Spinal cord (tissue), 10 donors: ENCODE data around the gene LUZP1. TPM values are rescaled to one million over a fixed set of nuclear protein-coding genes. Genes with fewer than 3 reads are reported as not detected.

ENCODE experiments used
- DNase-seq, 6 donors: peaks; one replicate each; pipeline versions ENCODE4 v3.0.0 to v3.0.0-alpha.2; 2013 to 2015; ENCODE audit warnings: low spot score in 6 of 6, low read depth in 4 of 6
- H3K27ac ChIP-seq: one replicate; pipeline ENCODE4 v1.5.1; 2013; ENCODE audit warnings: low read depth, low read length, control low read depth
- H3K27me3 ChIP-seq: one replicate; pipeline ENCODE4 v1.6.1; 2013; ENCODE audit warnings: low read length; ENCODE audit not compliant: control insufficient read depth, insufficient read depth
- H3K36me3 ChIP-seq: one replicate; pipeline ENCODE4 v1.6.1; 2013; ENCODE audit warnings: low read length; ENCODE audit not compliant: control insufficient read depth, insufficient read depth
- H3K4me1 ChIP-seq: one replicate; pipeline ENCODE4 v1.6.1; 2013; ENCODE audit warnings: low read length; ENCODE audit not compliant: control insufficient read depth, insufficient read depth
- H3K4me3 ChIP-seq: one replicate; pipeline ENCODE4 v1.5.1; 2013; ENCODE audit warnings: low read depth, low read length, control low read depth
- H3K9me3 ChIP-seq: one replicate; pipeline ENCODE4 v1.6.1; 2013; ENCODE audit warnings: low read length; ENCODE audit not compliant: control insufficient read depth, insufficient read depth
- WGBS: methylation state at CpG from one replicate; pipeline ENCODE4 v1.1.5; 2013; ENCODE audit warnings: missing lambda C conversion rate; ENCODE audit not compliant: insufficient coverage; 5-methylcytosine and 5-hydroxymethylcytosine counted together
- polyA plus RNA-seq, 2 donors: library from polyadenylated mRNA; unstranded; fragments of 120-200 nt; gene quantifications; one replicate each; pipeline ENCODE4 v1.2.1, GENCODE V29; 2013; ENCODE audit not compliant: insufficient read length in 2 of 2
- total RNA-seq, 2 donors: library from RNA; depleted of rRNA in 1 of 2; stranded (reverse); fragments of 120-200 nt in 1 of 2; fragments of >200 nt in 1 of 2; gene quantifications; one replicate each; pipeline versions ENCODE4 v1.2.3 to v1.2.4, GENCODE V29; 2013 to 2014
- donor health status: healthy.

LUZP1 gene
- total and polyA plus RNA-seq, 4 donors: 17.6 to 25.4 (median 21.7) TPM

DNA sequence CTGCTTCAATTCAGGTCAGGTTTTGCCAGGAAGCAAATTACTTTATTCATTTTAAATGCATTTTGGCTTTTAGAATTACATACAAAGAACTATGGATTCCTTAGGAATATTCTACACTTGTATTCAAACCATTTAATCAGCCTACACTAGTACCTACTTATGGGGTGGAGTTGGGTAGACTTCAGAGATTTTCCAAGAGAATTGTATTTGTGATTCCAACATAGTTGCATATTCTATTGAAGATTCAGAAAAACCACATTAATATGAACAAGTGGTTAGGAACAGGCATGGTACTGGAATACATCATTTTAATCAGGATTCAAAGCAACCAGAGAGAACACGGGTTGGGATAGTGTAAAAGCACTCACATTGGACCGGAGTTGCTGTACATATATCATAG is 33.4 kb downstream of the LUZP1 start:
- no peaks in the 10 kb centered on the region for H3K4me1 ChIP-seq
- no CpG with 5 or more reads among the region's 2 CpGs for WGBS
- H3K27ac ChIP-seq: no peak overlapping the region
- no peaks in the 10 kb centered on the region for H3K36me3 ChIP-seq
- no peaks in the 10 kb centered on the region for H3K27me3 ChIP-seq
- no peaks in the 10 kb centered on the region for H3K9me3 ChIP-seq
- no peak for DNase-seq
- no peak overlapping the region for H3K4me3 ChIP-seq

DNA sequence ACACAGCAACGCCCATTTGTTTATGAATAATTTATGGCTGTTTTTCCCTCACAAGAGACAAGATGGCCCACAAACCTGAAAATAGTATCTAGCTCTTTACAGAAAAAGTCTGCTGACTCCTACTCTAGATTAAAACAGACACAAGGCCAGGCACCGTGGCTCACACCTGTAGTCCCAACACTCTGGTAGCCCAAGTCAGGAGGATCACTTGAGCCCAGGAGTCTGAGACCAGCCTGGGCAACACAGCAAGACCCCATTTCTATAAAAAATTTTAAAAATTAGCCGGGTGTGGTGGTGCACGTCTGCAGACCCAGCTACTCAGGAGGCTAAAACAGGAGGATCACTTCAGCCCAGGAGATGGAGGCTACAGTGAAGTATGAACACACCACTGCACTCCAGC is 34.6 kb downstream of the LUZP1 start:
- DNase-seq: no peak
- no peaks in the 10 kb centered on the region for H3K4me1 ChIP-seq
- WGBS: 92% methylated on average over 2 of the region's 4 CpGs
- H3K27me3 ChIP-seq: no peaks in the 10 kb centered on the region
- H3K27ac ChIP-seq: no peak overlapping the region
- H3K4me3 ChIP-seq: no peak overlapping the region
- H3K9me3 ChIP-seq: no peaks in the 10 kb centered on the region
- no peaks in the 10 kb centered on the region for H3K36me3 ChIP-seq

DNA sequence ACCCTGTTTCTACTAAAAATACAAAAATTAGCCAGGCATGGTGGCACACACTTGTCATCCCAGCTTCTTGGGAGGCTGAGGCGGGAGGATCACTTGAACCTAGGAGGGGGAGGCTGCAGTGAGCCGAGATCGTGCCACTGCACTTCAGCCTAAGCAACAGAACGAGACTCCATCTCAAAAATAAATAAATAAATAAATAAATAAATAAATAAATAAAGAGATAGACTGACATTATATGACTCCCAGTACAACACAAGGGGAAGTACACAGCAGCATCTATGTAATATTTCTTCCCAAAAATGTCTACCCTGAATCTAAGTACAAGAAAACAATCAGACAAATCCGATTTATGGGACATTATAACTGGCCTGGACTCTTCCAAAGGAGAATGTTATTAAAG is 35.1 kb downstream of the LUZP1 start:
- Histone ChIP-seq H3K36me3 (no peaks in the 10 kb centered on the region), H3K4me1 (no peaks in the 10 kb centered on the region), H3K27ac (no peak overlapping the region), H3K9me3 (no peaks in the 10 kb centered on the region), H3K4me3 (no peak overlapping the region), H3K27me3 (no peaks in the 10 kb centered on the region)
- no peak for DNase-seq
- no CpG with 5 or more reads among the region's 5 CpGs for WGBS

DNA sequence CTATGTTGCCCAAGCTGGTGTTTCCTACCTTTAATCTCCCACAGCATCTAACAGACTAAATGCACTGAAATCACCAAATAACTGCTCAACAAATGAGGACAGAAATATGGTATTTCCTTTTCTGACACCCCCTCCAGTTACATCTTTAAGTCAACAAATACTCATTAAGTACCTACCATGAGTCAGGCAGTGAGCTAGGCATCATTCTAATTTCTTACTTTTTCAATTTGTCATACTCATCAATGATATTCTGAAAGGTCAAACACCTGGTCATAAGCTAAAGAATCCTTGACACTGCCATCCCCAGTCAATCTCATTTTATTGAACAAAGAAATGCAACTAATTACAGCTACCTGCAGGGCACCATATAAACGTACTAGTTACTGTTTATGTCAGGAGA is 36.6 kb downstream of the LUZP1 start:
- Histone ChIP-seq H3K27me3 (no peaks in the 10 kb centered on the region), H3K27ac (no peak overlapping the region), H3K9me3 (no peaks in the 10 kb centered on the region), H3K4me1 (no peaks in the 10 kb centered on the region), H3K4me3 (no peak overlapping the region), H3K36me3 (no peaks in the 10 kb centered on the region)
- DNase-seq: no peak
- WGBS: 80% methylated on average over 1 of the region's 1 CpG

DNA sequence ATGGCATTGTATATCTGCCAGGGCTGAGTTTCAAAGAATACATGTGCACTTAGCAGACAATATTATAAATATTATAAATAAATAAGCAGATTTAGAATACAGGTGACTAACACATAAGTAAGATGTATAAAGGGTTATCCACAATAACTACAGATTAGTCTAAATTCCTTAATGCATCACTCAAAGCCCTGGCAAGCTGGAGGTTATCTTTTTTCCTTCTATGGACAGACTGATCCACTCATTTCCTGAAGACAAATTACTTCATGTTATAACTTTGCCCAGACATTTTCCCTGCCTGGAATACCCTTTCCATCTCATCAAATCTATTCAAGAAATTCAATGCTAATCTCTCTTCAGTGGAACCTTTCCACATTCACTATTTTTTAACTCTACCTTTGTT is 38.8 kb downstream of the LUZP1 start:
- Histone ChIP-seq H3K9me3 (no peaks in the 10 kb centered on the region), H3K4me3 (no peak overlapping the region), H3K4me1 (no peaks in the 10 kb centered on the region), H3K27me3 (no peaks in the 10 kb centered on the region), H3K27ac (no peak overlapping the region), H3K36me3 (no peaks in the 10 kb centered on the region)
- no peak for DNase-seq

DNA sequence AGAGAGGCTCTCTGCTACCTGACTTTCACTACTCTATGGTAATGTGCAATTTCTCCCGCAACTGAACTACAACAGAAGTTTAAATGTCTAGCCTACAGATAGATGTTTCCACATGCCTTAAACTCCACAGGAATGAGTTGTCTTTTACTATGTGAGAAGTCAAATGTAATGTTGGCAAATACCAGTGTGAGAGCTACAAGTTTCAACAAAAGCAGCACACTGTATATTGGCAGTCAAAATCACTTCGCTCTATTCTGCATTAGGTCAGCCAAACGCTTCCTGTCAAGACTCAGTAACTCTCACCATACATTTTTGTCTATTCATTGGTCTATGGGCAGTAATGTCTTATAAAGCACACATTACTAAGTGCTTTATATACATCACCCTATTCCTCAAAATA is 41.9 kb downstream of the LUZP1 start:
- no peaks in the 10 kb centered on the region for H3K36me3 ChIP-seq
- H3K9me3 ChIP-seq: no peaks in the 10 kb centered on the region
- WGBS: no CpG with 5 or more reads among the region's 3 CpGs
- no peak overlapping the region for H3K27ac ChIP-seq
- no peak overlapping the region for H3K4me3 ChIP-seq
- H3K4me1 ChIP-seq: no peaks in the 10 kb centered on the region
- no peaks in the 10 kb centered on the region for H3K27me3 ChIP-seq
- no peak for DNase-seq

DNA sequence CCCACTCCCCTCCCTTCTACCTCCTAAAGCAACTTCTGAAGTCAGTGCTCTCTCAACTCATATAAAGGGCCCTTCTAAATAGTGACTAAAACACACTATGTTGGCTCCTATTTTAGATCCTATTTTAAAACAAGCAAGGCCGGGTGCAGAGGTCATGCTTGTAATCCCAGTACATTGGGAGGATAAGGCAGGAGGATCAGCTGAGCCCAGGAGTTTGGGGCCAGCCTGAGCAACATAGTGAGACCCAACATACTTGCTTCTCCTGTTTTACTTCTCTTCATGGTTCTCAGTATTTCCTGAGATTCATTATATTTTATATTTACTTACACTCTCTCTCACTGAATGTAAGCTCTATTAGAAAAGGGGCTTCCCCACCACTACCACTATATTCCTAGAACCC is 42.5 kb downstream of the LUZP1 start:
- no peaks in the 10 kb centered on the region for H3K27me3 ChIP-seq
- H3K4me3 ChIP-seq: no peak overlapping the region
- no CpG with 5 or more reads among the region's 1 CpG for WGBS
- no peaks in the 10 kb centered on the region for H3K9me3 ChIP-seq
- no peak overlapping the region for H3K27ac ChIP-seq
- H3K36me3 ChIP-seq: no peaks in the 10 kb centered on the region
- no peak for DNase-seq
- H3K4me1 ChIP-seq: no peaks in the 10 kb centered on the region

DNA sequence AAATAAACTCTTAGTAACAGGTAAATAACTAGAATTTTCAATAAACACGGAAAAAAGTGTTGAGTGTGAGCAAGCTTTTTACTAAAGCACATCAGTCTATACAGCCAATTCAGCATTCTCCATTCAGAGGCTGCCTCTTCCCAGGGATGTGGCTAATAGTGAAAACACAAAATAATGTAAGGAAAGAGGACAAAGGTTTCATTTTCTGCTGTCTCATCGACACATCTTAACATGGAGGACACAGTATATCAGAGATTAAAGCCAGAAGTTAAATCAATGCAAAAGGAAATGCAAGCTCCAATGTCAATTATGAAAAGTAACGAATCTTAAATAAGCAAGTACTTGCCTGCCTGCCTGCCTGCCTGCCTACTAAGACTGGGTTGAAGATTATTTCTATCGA is 43.2 kb downstream of the LUZP1 start:
- H3K4me1 ChIP-seq: no peaks in the 10 kb centered on the region
- no peaks in the 10 kb centered on the region for H3K27me3 ChIP-seq
- no peaks in the 10 kb centered on the region for H3K9me3 ChIP-seq
- no peaks in the 10 kb centered on the region for H3K36me3 ChIP-seq
- WGBS: 100% methylated on average over 1 of the region's 4 CpGs
- H3K27ac ChIP-seq: no peak overlapping the region
- no peak for DNase-seq
- H3K4me3 ChIP-seq: no peak overlapping the region

DNA sequence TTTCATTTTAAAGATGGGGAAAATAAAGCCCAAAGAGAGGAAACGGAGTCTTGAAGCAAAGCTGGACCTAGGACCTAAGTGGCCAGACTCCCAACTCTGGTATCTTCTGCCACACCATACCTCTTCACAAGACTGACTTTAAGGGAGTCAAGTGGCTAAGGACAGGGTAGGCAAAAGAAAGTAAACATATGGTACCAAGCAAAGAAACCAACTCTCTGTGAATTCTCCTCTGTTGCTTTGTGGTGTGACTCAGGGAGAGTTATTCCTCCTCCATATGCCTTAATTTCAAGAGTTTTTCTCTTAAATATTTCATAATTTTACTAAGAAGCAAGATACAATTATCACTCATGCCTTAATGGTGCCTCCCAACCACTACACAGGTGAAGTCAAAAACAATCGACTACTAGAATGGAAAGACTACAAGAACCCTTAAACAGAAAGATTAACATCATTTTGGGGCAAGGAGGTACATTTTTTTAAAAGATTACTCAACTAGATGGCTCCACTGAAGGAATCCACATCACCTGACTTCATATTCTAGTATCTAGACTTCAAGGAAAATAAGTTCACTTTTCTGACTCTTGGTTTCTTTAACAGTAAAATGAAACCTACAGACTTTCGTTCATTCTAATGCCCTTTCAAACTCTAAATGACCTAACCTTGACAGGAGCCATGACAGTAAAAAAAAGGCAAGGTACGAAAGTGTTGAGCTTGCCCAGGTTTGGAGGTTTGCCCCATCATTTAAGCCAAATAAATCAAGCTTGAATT is 44.2 kb downstream of the LUZP1 start:
- Histone ChIP-seq H3K4me1 (no peaks in the 10 kb centered on the region), H3K27ac (no peak overlapping the region)

DNA sequence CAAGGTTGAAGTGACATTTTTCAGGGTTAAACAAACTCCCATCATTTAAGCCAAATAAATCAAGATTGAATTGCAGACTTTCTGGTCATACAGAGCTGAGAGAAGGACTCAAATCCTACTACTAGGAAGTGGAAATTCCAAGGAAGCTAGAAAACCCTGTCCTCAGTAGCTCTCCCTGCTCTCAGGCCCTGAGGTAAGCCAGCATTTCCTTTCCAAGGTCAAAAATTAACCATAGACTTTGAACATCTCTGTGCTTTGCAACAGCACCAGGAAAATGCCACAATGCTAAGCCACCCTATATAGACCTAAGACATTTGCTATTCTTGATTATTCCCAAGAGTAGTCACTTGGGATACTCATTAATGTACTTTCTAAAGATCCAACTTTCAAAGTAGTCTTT is 45.1 kb downstream of the LUZP1 start:
- Histone ChIP-seq H3K9me3 (no peaks in the 10 kb centered on the region), H3K36me3 (no peaks in the 10 kb centered on the region), H3K4me1 (no peaks in the 10 kb centered on the region), H3K27ac (no peak overlapping the region), H3K4me3 (no peak overlapping the region), H3K27me3 (no peaks in the 10 kb centered on the region)
- no peak for DNase-seq

More for the DNA sequence above, 44.2 kb downstream of the LUZP1 start:
- no peaks in the 10 kb centered on the region for H3K9me3 ChIP-seq
- DNase-seq: no peak
- H3K4me3 ChIP-seq: no peak overlapping the region
- WGBS: no CpG with 5 or more reads among the region's 4 CpGs
- H3K36me3 ChIP-seq: no peaks in the 10 kb centered on the region
- no peaks in the 10 kb centered on the region for H3K27me3 ChIP-seq
